Transverse colon (tissue), 3 donors: ENCODE measurements around the gene SPPL3.

Source experiments
- EP300 ChIP-seq: sonication (generic); formaldehyde crosslinking; IDR thresholded peaks from one replicate; pipeline ENCODE4 v1.6.1; 2017; ENCODE audit warnings: antibody characterized with exemption, low read depth
- POLR2A ChIP-seq: fragments of 450-650 bp; IDR thresholded peaks from one replicate; pipeline ENCODE4 v1.6.1; 2016; ENCODE audit warnings: antibody characterized with exemption, mild to moderate bottlenecking, moderate library complexity
- TF ChIP-seq, protein P1 (sequence below), 5 experiments: fragments of 200-600 bp in 3 of 5; fragments of 450-650 bp in 2 of 5; sonication (generic) in 3 of 5; IDR thresholded peaks; 1 replicate in 2 of 5; 2 replicates in 3 of 5; pipeline ENCODE4 v1.5.1; 2016 to 2017; ENCODE audit warnings: antibody characterized with exemption in 5 of 5, inconsistent platforms in 3 of 5, mild to moderate bottlenecking in 2 of 5, moderate library complexity in 1 of 5

DNA sequence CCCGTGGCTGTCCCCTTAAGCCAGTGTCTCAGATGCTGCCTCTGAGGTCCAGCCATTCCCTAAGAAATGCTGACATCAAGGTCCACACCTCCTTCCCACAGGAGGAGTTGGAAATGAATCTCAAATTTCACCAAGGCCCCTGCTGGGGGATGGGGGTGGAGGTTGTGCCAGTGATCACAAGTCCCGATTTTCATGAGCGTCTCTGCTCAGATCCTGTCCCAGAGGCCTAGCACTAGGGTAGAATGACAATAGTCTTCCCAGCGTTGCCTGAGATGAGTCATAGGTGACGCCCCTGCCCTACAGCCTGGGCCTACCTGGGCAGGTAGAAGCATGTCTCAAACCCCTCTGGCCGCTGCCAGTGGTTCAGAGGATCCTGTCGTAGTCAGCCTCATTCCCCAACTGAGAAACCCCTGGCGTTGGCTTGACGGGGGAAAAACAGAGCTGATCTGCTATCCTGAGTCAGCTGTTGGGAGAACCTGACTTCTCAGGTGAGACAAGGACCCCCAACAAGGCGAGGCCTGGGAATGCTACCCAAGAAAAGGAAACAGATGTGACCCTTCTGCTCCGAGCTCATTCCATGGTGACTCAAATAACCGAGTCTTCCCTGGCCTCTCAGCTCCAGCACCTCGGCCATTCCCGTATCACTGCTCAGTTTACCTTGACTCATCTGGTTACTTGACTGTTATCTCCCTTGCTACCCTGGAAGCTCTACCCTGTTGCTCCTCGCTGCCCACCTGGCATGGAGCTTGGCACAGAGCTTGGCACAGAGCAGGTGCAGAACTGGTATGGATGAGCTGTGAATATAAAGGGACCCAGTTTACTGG is 21.8 kb upstream of the SPPL3 start:
- TF ChIP-seq EP300 (no peak), POLR2A (no peak)
- TF ChIP-seq, protein P1, sequence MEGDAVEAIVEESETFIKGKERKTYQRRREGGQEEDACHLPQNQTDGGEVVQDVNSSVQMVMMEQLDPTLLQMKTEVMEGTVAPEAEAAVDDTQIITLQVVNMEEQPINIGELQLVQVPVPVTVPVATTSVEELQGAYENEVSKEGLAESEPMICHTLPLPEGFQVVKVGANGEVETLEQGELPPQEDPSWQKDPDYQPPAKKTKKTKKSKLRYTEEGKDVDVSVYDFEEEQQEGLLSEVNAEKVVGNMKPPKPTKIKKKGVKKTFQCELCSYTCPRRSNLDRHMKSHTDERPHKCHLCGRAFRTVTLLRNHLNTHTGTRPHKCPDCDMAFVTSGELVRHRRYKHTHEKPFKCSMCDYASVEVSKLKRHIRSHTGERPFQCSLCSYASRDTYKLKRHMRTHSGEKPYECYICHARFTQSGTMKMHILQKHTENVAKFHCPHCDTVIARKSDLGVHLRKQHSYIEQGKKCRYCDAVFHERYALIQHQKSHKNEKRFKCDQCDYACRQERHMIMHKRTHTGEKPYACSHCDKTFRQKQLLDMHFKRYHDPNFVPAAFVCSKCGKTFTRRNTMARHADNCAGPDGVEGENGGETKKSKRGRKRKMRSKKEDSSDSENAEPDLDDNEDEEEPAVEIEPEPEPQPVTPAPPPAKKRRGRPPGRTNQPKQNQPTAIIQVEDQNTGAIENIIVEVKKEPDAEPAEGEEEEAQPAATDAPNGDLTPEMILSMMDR (IDR thresholded peaks at IDR 0.05): no peak
